C4-2B (cell line): Measurements from ENCODE around the gene TAF3.
A peak's percentile ranks its signal among the peaks of the same experiment; 100 is the strongest.

Experiments
- H3K27ac ChIP-seq: fragments of 450-650 bp; 2 replicates; pipeline ENCODE4 v1.5.1; 2017
- CTCF ChIP-seq: fragments of 450-650 bp; conservative IDR thresholded peaks from 2 replicates; pipeline ENCODE4 v1.5.1; 2017; ENCODE audit warnings: mild to moderate bottlenecking
- ZFX ChIP-seq: fragments of 450-650 bp; IDR thresholded peaks from 2 replicates; pipeline ENCODE4 v1.6.1; 2017

Gene TAF3

DNA sequence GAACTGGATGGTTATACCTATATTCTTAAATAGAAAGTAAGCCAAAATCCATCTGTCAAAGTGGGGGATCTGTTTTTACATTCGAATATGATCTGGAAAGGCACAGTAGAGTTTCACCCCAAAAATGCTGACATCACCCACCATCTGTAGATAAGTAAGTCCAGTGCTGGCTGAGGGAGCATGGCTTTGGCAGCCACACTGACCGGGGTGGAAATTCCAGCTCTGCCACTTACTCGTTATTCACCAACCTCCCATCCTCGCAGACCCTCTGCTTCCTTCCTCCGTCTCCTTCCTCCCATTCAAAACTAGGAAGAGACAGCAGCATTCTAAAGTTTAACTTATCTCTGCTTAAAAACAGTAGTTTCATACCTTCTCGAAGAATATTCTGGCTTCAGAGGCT, 151.3 kb downstream of the TAF3 start:
- H3K27ac ChIP-seq: no peak overlapping the region
- TF ChIP-seq CTCF (no peak), ZFX (no peak)

DNA sequence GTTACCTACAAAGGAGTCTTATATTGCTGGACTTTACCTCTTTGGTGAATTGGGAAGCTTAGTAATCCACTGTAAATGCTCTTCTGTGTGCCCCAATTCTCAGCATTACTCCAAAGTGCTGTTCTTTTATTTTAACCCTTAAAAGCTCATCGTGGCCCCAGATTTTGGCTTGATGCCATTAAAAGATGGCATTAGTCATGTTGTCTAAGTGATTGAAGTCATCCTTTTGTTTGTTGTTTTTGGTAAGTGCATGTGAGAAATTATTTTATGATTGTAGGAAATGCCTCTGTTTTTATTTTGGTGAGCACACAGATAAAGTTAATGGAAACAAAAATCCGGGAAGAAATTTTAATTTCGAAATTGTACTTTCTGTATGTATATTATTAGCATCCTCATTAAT, 153.6 kb downstream of the TAF3 start:
- H3K27ac ChIP-seq: no peak overlapping the region
- no peak for TF ChIP-seq ZFX
- no peak for TF ChIP-seq CTCF

DNA sequence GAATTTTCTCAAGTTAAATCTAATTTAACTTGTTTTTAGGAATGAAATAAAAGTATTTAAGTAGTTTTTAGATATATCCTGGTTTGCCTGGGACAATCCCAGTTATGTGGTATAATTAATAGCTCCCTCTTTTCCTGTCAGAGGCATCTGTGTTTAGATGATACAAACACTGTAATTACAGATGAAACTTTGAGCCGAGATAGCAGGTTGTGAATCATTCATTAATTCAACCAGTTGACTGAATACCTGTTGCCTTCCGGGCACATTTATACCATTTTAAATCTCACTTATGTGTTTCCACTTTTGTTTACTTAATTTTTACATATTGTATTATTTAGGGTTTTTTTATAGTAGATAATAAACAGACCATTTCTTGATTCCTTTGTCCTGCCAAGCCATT, 154.1 kb downstream of the TAF3 start:
- H3K27ac ChIP-seq: no peak overlapping the region
- TF ChIP-seq ZFX (no peak), CTCF (no peak)

DNA sequence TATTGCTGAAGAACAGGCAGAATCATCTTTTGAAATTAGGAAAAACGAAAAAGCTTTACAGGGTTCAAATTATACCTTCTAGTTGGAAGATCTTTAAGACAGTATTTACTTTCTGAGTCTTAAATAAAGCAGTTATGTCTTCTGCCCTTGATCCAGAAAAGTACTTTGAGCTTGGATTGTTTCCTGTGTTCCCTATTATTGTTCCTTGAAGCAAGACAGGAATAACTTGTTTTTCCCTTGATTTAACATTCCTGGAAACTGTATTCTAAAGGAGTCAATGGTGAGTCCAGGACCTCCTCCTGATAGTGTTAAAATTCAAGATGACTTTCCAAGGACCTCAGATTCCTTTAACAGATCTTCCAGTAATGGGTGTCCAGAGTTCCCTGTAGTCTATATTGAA, 161.9 kb downstream of the TAF3 start:
- peak overlapping the region; percentile 60 for H3K27ac ChIP-seq
- TF ChIP-seq ZFX (no peak), CTCF (no peak)

DNA sequence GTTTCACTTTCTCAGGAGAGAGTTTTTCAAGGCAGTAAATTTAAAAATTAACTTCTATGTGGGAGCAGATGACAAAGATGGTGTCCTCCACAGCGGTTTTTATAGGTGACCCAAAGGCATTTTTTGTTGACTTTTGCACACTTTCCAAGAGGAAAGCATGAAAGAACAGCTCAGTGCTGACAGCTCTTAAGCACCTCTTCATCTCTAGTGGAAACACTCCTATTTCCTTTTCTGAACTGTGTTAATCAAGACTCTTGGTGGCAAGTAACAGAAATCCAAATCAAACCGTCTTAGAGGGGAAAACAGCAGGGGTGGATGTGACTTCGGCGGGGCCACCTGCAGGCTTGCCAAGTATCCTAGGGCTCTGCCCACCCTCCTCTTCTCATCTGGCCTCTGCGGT, 164.4 kb downstream of the TAF3 start:
- no peak overlapping the region for H3K27ac ChIP-seq
- TF ChIP-seq CTCF: no peak
- no peak for TF ChIP-seq ZFX

- H3K27ac ChIP-seq: no peak overlapping the region
- no peak for TF ChIP-seq CTCF
- TF ChIP-seq ZFX: no peak
Observed at GRCh38 chr10:7984325-7984724, 166.0 kb downstream of the TAF3 start.

- TF ChIP-seq ZFX (no peak), CTCF (no peak)
- no peak overlapping the region for H3K27ac ChIP-seq
Observed at GRCh38 chr10:7984896-7985295, 166.6 kb downstream of the TAF3 start.

GRCh38 chr10:7986851-7987250, 168.5 kb downstream of the TAF3 start:
- TF ChIP-seq ZFX (no peak), CTCF (no peak)
- no peak overlapping the region for H3K27ac ChIP-seq
